GM12873 (cell line): ENCODE measurements around the gene HES3.

ENCODE experiments used
- CTCF ChIP-seq: IDR thresholded peaks from 2 replicates; pipeline ENCODE4 v1.5.1; 2012; ENCODE audit warnings: low read depth, mild to moderate bottlenecking, moderate library complexity, low read length, control low read depth; ENCODE audit not compliant: insufficient read depth; ENCODE audit errors: missing control alignments

The HES3 gene

GRCh38 chr1:6239950-6240768 lies 3.8 kb upstream of the HES3 start:
- no peak for TF ChIP-seq CTCF

- TF ChIP-seq CTCF, result no peak
These were observed 2.7 kb upstream of the HES3 start for GRCh38 chr1:6241107-6241886.

DNA sequence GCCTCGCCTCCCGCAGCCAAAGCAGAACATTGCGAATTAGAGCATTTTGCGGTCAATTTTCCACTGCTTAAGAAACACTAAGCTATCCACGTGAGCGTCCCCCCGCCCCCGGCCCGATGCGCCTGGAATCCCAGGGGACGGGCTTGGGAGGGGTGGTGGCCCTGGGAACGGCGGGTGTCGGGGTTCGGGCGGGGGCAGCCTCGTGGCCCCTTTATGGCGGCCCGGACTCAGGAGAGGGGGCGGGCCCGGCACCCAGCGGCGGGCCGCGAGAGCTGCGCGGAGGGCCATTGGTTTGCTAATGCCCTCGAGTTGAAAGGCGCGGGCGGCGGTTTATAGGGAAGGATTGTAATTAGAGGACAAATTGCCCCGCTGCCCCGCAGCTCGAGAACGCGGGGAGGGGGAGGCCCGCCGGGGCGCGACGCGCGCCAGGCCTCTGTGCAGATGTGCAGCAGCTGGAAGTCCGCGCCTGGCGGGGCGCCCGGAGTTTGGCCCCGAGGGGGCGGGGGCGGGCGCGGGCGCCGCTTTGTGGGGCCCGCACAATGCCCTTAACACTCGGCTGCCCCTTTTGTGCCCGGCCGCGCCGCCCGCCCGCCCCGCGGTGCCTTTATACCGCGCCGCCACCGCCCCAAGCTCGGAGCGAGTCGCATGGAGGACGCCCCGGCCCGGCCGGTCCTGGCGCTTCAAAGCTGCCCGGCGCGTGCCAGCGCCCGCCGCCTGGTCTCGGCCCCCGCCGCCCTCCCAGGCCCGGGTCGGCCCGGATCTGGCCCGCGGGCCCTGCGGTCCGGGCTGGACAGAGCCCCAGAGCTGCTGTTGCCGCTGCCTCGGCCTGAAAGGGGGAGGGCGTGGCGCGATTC lies 1.9 kb upstream of the HES3 start:
- no peak for TF ChIP-seq CTCF

DNA sequence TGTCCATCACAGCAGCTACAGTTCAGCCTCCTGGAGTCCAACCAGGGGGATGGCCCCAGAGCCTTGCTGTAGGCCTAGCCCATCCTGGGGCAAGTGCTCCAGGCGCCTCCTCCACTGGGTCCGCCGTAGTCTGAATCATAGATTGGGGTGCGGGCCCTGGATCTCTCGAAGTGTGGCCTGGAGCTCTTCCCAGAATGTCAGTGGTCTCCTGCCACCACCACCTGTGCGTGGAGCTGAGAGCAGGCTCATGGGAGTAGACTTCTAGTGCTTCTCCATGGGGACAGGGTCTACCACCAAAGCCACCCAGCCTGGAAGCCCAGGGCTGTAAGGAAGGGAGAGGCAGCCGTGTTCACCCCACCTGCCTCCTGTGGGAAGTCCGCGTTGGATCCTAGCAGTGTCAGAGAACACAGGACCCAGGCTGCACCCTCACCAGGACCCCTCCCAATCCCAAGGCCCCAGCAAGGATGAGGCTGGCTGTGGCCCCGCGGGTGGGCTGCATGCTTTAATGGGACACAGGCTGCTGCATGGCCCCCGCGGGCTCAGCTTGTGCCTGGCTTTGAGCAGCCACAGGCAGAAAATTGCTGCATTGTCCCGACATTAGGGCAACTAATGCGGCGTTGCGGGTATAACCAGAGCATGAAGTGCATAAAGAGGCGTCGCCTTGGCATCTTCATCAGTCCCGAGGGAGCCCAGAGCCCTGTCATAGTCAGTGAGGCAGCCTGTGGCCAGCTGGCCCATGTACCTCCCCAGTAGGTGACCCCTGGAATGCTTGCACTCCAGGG lies 735 bp upstream of the HES3 start:
- no peak for TF ChIP-seq CTCF

DNA sequence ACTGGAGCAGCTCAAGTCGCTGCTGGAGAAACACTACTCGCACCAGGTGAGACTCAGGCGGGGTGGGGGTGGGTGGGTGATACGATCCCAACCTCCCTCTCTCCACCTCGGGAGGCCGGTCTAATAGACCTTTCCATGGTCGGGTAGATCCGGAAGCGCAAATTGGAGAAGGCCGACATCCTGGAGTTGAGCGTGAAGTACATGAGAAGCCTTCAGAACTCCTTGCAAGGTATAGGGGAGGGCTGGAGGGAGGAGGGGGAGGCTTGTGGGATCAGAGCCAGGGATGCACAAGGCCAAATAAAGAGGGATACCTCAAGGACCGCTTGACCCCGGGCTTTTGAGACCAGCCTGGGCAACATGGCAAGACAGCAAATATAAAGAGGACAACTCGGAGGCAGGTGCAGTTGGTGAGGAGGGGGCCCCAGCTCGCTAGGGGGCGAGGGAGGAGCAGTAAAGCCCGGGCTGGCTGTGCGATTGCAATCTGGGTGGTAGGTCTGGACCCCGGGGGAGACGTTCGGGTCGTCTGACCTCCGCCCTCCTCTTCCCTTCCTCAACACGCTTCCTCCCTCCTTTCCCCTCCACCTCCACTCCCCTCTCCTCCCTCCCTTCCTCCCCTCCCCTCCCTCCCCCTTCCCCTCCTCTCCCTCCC lies 546 bp downstream of the HES3 start:
- no peak for TF ChIP-seq CTCF

DNA sequence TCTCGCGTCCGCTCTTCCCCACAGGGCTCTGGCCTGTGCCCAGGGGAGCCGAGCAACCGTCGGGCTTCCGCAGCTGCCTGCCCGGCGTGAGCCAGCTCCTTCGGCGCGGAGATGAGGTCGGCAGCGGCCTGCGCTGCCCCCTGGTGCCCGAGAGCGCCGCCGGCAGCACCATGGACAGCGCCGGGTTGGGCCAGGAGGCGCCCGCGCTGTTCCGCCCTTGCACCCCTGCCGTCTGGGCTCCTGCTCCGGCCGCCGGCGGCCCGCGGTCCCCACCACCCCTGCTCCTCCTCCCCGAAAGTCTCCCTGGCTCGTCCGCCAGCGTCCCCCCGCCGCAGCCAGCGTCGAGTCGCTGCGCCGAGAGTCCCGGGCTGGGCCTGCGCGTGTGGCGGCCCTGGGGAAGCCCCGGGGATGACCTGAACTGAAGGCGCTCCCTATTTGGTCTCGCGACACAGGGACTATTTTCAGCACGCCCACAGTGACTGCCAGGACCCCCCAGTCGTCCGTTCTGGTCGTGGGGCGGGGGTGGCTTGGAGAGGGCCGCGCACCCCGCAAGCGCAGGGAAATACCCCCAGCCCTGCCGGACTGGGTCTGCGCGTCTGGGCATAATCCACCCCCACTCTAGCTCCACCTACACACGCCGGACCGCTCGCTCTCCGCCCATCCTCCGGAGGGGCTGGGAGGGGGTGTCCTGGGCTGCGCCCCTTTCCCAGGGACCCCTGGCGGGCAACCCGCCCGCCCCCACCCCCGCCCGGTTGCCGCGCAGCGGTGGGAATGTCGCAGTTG lies 1.3 kb downstream of the HES3 start:
- peak; percentile 89 for TF ChIP-seq CTCF
